NCI-H1694 treated with DMSO at 0.1 percent for 48 hours (cell line): ENCODE results near the gene FOSB.

ENCODE experiments used
- DNase-seq: peaks from one replicate; lab custom pipeline; 2025; lab: John Stamatoyannopoulos, UW

The FOSB gene

DNA sequence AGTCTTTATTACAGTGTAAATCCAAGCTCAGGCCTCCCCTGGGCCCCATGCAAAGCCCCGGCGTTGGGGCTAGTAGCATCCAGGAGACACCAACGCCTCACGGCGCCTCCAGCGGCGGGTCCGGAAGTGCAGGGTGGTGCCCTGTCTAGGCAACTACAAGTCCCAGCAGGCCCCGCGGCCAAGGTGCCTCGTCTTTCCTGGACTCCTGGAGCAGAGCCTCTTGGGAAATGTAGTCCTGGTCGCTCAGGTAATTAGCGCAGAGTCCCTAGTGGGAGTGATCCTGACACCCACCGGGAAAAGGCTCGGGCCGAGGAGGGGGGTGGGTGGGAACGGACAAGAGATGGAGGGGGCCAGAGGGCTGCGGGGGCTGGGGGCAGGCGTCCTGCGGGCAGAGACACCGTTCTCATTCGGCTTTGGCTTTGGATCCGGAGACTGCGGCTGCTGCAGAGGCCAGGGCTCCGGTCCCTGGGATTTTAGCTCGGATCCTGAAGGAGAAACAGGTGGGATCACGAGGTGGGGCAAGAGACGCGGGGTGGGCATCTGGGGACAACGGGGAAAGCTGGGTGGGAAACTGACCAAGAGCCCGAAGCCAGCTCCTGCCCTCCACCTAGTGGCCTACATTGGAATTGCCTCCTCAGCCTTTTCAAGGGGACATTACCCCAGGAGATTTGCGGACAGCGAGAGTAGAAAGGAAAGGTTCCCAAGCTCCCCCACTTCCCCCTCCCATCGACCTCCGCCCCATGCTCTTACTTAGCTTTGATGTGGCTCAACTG is 17.7 kb downstream of the FOSB start:
- DNase-seq = peak; percentile 95

DNA sequence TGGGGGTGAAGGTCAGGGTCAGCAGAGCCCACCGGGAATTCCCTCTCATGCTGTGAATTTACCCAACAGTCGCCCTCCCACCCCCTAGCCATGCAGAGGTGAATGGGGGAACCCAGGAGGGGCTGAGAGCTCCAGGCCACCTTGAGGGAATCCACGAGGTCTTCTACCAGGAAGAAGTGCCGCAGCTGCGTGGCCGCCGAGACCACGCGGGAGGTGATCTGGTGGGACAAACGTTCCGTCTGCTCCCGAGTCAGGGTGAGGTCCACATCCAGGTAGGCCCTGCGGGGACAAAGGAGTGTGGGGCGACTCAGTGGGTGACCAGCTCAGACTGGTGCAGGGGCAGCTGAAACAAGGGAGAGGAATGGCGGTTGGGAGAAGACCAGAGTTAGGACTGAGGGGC is 20.9 kb downstream of the FOSB start:
- no peak for DNase-seq

DNA sequence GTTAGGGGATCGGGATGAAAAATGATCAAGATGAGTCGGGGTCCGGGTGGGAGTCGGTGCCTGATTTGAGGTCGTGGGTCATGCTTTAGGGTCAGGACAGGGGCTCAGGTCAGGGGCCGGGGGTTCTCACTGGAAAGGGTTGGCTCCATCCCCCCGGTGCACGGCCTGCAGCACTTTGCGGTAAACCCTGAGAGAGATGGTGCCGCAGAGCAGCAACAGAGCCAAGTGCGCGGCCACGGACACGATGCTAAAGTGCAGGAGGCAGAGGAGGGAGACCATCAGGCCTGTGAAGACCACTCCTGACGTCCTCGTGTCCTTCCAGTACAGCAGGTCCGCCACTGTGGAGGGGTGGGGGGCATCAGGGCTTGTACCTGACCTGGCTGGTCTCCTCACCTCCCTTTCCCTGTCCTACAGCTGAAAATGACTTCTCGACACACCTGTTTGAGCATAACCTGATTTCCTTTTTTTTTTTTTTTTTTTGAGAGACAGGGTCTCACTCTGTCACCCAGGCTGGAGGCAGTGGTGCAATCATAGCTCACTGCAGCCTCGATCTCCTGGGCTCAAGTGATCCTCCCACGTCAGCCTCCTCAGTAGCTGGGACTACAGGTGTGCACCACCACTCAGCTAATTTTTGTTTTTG is 21.5 kb downstream of the FOSB start:
- no peak for DNase-seq

DNA sequence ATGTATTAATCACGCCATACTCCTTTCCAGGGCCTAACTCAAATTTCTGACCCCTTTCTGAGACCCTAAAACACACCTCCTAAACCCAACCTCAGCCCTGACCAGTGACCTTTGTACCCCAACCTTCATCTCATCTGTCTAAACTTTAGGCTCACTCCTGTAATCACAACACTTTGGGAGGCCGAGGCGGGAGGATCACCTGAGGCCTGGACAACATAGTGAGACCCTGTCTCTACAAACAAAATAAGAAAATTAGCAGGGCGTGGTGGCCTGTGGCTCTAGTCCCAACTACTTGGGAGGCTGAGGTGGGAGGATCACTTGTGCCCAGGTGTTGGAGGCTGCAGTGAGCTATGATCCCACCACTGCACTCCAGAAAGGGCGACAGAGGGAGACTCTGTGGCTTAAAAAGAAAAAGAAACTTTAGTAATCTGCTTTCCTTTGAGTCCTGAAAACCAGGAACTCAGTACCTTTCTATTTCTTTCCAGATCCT is 24.4 kb downstream of the FOSB start:
- no peak for DNase-seq

DNA sequence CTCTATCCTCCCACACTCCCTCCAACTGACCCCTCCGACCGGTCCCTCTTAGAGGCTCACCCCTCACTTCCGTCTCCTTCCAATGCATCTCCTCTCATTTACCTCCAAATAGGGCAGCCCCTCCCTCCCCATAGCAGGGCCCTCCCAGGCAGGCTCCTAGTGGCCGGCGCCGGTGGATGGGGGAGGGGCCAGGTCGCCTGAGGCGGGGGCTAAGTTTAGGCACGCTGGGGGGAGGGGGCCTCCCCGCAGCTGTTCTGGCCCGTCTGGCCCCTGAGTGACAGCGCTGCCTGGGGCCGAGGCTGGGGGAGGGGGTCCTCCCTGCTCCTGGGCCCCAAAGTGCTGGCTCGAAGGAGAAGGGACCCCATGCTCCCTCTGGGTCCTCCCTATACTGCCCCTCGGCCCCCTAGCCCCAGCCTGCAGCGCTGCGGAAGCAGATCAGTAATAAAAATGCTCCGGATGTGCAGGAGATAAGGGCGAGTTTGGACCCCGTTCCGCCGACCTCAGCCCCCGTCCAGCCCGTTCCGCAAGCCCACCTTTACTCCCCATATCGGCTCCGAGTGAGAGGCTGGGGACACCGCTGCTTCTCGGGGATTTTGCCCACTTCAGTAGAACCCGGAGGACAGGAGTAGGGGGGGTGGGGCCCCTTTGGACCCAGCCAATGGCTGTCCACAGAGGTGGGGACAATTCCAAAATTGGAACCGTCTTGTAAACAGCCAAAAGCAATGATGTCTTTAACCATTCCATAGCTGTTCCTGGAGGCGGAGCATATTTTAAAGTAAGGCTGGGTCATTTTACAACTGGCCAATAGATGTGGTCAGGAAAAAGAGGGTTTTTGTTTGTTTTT is 25.1 kb downstream of the FOSB start:
- DNase-seq = no peak

DNA sequence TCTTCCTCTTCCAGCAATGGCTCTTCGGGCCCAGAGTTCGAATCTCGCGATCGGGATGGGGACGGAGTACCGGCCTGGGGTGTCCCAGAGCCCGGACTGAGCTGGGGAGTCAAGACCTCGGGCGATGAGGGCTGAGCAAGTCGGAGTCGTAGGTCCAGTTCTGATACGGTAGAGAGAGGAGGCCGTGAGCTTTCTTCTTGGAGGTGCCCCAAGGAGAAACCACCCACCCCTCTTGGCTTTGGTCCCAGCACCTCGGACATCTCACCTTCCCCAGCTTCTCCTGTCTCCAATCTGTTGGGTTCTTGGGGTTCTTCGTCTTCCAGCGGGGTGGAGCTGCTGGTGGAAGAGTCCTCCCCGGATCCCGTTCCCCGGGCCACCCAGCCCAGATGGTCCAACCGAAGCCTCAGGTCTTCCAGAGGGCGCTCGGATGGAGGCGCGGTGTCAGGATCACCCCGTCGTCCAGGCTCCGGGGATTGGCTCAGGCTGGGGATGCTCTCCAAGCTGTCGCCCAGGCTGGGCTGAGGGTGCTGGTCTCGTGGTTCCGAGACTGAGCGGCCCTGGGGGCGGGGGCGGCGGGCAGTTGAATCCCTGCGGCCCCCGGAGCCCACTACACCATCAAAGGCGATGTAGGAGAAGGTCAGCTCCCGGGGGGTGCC is 26.6 kb downstream of the FOSB start:
- DNase-seq = no peak

DNA sequence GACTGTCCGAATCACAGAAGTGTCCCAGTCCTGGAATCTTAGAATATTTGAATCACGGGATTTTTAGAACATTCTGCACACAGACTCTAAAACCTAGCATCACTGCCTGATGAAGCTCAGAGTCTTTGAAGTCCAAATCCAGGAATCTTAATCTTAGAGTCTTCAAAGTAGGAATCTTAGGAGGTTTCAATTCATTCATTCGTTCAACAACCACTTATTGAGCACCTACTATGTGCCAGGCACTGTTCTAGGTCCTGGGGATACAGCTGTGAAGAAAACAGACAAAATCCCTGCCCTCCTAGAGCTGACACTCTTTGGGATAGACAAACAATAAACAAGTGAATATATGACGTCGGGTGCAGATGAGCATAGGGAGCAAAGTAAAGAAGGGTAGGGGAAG is 27.4 kb downstream of the FOSB start:
- DNase-seq = no peak

DNA sequence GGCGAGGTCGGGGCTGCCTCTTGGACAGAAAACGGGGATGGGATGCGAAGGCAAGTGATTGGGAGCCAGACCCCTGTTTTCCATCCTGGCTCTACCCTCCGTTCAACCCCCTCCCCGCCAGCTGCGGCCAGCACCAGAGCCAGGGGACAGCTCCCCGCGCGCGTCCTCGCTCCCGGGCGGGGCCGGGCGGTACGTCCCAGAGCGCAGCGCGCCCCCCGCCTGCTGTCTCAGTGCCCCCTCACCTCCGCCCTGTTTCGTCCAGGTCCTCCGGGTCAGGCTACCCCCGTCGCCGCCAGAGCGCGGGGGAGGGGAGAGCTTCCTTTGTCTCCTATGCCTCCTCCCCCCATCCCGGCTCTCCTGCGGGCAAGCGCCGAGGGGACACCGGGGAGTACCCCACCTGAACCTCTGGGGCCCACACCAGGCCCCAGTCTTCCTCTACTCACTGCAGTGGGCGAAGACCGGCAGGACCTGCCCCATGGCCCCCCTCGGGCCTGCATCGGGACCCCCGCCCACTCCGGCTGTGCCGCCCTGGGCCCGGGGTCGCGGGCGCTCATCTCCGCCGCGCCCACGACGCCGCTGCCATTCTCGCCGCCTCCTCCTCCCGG is 28.7 kb downstream of the FOSB start:
- no peak for DNase-seq

DNA sequence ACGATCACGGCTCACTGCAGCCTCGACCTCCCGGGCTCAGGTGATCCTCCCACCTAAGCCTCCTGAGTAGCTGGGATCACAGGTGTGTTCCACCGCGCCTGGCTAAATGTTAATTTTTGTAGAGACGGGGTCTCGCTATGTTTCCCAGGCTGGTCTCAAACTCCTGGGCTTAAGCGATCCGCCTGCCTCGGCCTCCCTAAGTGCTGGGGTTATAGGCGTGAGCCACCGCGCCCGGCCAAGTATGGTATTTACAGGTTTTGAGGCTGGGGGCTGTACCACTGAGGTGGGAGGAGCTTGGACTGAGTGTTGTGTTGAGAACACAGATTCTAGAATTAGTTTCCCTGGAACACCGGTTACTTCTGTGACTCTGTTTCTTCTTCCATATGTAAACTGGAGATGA is 30.0 kb downstream of the FOSB start:
- DNase-seq = no peak

DNA sequence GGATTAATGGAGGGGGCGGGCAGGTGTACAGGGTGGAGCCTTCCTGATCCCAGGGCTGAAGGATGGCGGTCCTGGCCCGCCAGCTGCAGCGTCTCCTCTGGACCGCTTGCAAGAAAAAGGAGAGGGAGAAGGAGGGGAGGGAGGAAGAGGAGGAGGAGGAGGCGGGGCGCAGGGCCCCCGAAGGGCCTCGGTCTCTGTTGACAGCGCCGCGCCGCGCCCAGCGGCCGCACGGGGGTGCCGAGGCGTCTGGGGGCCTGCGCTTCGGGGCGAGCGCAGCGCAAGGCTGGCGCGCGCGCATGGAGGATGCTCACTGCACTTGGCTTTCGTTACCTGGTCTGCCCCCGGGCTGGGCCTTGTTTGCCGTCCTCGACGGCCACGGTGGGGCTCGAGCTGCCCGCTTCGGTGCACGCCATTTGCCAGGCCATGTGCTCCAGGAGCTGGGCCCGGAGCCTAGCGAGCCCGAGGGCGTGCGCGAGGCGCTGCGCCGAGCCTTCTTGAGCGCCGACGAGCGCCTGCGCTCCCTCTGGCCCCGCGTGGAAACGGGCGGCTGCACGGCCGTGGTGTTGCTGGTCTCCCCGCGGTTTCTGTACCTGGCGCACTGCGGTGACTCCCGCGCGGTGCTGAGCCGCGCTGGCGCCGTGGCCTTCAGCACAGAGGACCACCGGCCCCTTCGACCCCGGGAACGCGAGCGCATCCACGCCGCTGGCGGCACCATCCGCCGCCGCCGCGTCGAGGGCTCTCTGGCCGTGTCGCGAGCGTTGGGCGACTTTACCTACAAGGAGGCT is 30.8 kb downstream of the FOSB start, which contains the start of gene PPM1N:
Gene PPM1N (plus strand): TSS at position 33 of the 785 bp plus-strand sequence. CDS start 30 bp downstream, at position 63.
- no peak for DNase-seq

DNA sequence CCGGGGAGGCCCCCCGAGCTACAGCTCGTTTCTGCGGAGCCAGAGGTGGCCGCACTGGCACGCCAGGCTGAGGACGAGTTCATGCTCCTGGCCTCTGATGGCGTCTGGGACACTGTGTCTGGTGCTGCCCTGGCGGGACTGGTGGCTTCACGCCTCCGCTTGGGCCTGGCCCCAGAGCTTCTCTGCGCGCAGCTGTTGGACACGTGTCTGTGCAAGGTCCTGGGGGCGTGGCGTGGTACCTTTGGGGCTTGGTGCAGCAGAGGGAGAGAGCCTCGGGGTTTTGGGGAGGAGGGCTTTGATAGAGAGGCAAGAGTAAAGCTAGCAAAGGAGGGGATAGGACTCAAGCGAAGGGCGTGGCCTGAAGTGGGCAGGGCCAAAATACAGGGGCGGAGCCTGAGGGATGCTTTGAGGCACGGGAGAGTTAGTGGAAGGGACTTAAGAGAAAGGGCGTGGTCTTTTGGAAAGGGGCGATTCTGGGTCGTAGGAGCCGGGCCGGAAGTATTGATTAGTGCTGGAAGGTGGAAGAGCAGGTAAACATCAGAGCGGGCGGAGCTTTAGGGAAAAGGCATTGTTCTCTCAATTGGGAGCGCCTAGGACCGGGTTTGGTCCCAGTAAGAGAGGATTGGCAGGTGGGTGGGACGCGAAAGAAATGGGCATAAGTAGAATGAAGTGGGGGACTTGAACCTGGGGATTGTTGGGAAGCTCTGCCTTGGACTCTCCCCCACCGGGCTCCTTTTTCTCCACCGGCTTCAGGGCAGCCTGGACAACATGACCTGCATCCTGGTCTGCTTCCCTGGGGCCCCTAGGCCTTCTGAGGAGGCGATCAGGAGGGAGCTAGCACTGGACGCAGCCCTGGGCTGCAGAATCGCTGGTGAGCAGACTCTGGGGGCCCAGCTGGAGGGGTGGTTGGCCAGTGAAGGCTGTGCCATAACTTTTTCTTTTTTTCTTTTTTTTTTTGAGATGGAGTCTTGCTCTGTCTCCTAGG is 31.7 kb downstream of the FOSB start:
- no peak for DNase-seq

DNA sequence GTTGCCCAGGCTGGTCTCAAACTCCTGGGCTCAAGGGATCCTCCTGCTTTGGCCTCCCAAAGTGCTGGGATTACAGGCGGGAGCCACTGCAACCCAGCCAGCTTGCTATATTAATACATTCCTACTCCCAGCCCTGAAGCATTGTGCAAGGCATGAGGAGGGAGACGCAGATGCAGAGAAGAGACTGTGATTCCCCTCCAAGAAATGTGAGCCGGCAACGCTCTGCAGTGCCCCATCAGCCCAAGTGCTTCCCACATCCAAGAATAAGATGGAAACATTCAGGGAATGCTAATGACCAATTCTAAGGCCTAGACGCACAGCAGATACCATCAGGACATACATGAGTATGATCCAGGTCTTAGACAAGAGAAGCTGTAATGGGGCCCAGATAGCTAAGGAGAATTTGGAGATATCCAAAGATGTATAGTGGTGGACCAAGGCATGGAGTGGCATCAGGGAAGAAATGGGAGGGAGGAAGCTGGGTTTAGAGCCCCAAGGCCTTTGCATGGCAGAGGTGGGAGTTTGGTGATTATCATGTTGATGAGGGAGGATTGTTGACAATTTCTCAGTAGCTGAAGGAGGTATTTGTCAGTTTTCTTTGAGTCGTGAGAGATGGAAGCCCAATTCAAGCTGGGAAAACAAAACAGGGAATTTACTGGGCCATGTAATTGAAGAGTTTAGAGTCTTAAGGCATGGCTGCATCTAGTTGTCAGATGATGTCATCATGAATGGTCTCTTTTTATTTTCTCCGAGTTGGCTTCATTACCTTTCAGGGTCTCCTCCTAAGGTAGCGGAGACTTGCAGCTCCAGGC is 33.3 kb downstream of the FOSB start:
- DNase-seq = no peak

DNA sequence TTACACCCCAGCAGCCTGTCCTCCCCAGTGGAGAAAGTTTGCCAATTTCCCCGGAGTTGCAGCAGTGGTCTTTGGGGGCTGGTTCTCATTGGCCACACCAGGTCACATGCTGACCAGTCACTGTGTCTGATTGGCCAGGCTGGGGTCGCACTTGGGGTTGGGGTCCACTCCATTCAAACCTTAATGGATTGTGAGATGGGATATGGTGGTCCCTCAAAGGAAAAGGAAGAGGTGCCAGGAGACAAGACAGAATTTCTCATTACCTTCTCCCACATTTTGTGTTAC is 33.9 kb downstream of the FOSB start:
- DNase-seq = no peak

DNA sequence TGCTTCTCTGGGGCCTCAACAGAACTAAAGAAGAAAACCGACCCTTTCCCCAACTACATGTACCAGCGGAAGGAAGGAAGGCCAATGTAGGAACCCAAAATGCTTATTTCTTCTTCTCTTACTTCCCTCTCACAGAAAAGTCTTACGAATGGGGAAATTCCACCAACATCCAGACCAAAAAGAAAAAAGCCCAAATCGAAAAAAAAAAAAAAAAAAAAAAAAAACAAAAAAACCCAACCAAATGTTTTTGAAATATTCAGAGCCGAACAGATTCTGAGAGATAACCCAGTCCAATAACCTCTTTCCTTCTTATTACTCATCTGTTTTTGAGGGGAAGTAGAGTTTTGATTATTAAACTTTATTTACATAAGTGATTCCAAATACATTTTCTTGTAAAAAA is 34.3 kb downstream of the FOSB start:
- no peak for DNase-seq

DNA sequence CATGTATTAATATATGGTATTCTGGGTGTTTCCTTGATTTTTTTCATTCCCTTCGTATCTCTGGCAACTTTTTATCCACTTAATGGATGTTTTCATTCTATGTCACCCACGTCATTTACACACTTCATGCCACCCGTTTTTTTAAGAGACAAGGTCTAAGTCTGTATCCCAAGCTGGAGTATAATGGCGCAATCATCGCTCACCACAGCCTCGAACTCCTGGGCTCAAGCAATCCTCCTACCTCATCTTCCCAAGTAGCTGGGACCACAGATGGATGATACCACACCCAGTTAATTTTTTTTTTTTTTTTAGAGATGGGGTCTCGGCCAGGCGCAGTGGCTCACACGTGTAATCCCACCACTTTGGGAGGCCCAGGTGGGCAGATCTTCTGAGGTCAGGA is 36.1 kb downstream of the FOSB start:
- DNase-seq = no peak

DNA sequence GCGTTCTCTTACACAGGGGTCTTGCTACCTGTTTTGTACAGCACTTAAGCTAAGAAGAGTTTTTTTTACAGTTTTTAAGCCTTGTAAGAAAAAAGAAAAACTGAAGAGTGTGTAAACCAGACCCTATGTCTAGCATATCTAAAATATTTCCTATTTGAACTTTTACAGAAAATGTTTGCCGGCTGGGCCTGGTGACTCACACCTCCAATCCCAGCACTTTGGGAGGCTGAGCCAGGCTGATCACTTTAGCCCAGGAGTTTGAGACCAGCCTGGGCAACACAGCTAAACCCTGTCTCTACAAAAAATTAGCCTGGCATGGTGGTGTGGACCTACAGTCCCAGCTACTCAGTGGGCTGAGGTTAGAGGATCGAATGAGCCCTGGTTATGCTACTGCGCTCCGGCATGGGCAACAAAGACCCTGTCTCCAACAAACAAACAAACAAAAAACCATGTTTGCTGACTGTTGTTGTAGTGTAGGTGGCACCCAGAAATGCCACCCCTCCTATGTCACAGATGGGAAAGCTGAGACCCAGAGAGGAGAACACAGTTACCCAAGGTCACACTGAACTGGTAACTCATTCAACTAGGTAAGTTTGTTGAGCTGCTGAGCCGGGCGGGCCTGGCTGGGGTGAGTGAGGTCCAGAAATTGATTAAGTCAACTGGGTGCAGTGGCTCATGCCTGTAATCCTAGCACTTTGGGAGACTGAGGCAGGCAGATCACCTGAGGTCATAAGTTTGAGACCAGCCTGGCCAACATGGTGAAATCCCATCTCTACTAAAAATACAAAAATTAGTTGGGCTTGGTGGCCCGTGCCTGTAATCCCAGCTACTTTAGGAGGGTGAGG is 37.6 kb downstream of the FOSB start:
- DNase-seq = no peak

DNA sequence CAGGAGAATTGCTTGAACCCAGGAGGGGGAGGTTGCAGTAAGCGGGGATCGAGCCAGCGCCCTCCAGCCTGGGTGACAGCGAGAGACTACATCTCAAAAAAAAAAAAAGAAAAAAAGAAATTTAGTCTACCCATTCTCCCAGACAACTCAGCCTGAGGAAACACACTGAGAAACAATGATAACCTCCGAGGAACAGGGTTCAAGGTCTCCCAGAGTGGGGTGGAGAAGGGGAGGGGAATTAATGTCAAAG is 38.1 kb downstream of the FOSB start:
- DNase-seq = no peak

DNA sequence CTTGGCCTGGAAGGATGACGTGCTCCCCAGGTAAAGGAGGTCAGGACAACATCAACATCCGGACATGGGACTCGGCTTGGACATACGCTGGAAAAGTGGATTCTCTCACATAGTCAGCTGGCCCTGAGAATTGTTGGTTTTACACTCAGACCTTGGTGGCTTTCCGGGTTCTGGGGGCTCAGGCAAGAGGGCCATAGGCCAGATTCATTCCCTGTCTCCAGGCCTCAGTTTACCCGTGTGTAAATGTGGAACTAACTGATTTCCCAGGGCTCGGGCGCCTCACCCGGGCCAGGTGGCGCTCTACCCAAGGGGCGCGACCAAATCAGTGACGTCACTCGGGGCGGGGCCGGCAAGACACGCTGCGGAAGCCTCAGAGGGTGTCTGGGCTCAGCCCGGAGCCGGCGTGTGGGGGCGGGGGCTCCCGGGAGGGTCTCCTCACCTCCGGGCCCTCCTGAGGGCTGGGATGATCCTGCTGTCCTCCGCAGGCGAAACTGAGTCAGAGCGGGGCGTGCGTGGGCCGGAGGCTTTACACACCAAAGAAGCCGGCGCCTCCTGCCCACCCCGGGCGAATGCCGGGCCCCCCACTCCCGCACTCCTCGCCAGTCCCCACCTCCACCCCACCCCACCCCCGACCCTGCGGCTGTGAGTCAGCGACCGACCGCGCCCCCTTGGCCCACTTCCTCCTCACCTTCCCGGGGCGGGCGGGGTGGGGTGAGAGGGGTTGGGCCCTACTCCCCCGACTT is 38.6 kb downstream of the FOSB start:
- peak; percentile 89 for DNase-seq
